K562 (cell line): ENCODE results near the gene CCDC97. TPM values are rescaled to one million over a fixed set of nuclear protein-coding genes. Genes with fewer than 3 reads are reported as not detected.

Experiments used
- ATAC-seq: fragments of 200-7000 bp; cut with Tn5 transposase; 3 replicates; pipeline ENCODE4 v1.9.1; 2020; ENCODE audit warnings: moderate library complexity
- BruUV-seq: library from RNA; stranded (reverse); fragments of 400-500 nt; replicated peaks from 2 replicates; lab custom pipeline; 2021; lab: Mats Ljungman, UMichigan
- CTCF ChIA-PET: fragments of 300-600 bp; formaldehyde crosslinking; extraction: SDS; loops from one replicate; lab custom pipeline; 2021; ENCODE audit warnings: low intra/inter-chr PET ratio; lab: Yijun Ruan, JAX
- POLR2A ChIA-PET: fragments of 300-600, 350-650 bp; sonication (Branson Sonifier 250); formaldehyde crosslinking; extraction: SDS; loops from one replicate; lab custom pipeline; 2021; ENCODE audit warnings: antibody characterized with exemption, inconsistent platforms; lab: Yijun Ruan, JAX
- DNase-seq, 4 experiments: peaks; one replicate each; pipeline versions ENCODE4 v3.0.0 to v3.0.0-alpha.2; 2011 to 2018; ENCODE audit warnings: low spot score in 3 of 4, mixed read lengths in 3 of 4; ENCODE audit errors: extremely low read depth in 1 of 4
- FAIRE-seq: peaks from 2 replicates; lab custom pipeline; 2011; peaks lifted over from hg19 to GRCh38; lab: Jason Lieb, UNC
- H2AFZ ChIP-seq: 2 replicates; pipeline ENCODE4 v1.6.0; 2011; ENCODE audit warnings: low read depth, low read length, control low read depth, inconsistent platforms
- H3K27ac ChIP-seq: fragments of 200-600 bp; 3 replicates; pipeline ENCODE4 v1.8.0; 2011; ENCODE audit warnings: low read depth, mild to moderate bottlenecking, control low read depth, inconsistent platforms, low read length, moderate library complexity, mixed read lengths; ENCODE audit errors: extremely low read depth
- H3K27me3 ChIP-seq, 2 experiments: fragments of 300-600 bp in 1 of 2; 2 replicates in 1 of 2; 3 replicates in 1 of 2; pipeline versions ENCODE4 v1.6.0 to v1.8.0; 2011; ENCODE audit warnings: inconsistent platforms in 2 of 2, low read length in 2 of 2, mild to moderate bottlenecking in 1 of 2, mixed read lengths in 1 of 2, moderate library complexity in 1 of 2; ENCODE audit not compliant: control insufficient read depth in 2 of 2, insufficient read depth in 2 of 2
- H3K36me3 ChIP-seq: fragments of 300-600 bp; 3 replicates; pipeline ENCODE4 v1.8.0; 2011; ENCODE audit warnings: mild to moderate bottlenecking, low read length, inconsistent platforms; ENCODE audit not compliant: control insufficient read depth, insufficient read depth
- H3K4me1 ChIP-seq, 2 experiments: fragments of 200-600 bp in 1 of 2; replicated peaks in 1 of 2; 2 replicates in 1 of 2; 3 replicates in 1 of 2; pipeline versions ENCODE4 v1.5.1 to v1.8.0; 2011; ENCODE audit warnings: inconsistent platforms in 2 of 2, low read length in 2 of 2, mild to moderate bottlenecking in 1 of 2, mixed read lengths in 1 of 2, moderate library complexity in 1 of 2; ENCODE audit not compliant: control insufficient read depth in 2 of 2, insufficient read depth in 2 of 2
- H3K4me2 ChIP-seq: 2 replicates; pipeline ENCODE4 v1.6.1; 2011; ENCODE audit warnings: low read length, control low read depth, inconsistent platforms, mixed read lengths; ENCODE audit not compliant: insufficient read depth
- H3K4me3 ChIP-seq: fragments of 200-600 bp; sonication (generic), shearing (Covaris generic); 2 replicates; pipeline ENCODE4 v1.5.1; 2016; ENCODE audit warnings: control low read depth, inconsistent platforms
- H3K79me2 ChIP-seq: fragments of 200-600 bp; 3 replicates; pipeline ENCODE4 v1.8.0; 2011; ENCODE audit warnings: low read length, inconsistent platforms; ENCODE audit not compliant: control insufficient read depth, insufficient read depth
- H3K9ac ChIP-seq, 2 experiments: 2 replicates each; pipeline versions ENCODE4 v1.6.0 to v1.6.1; 2011; ENCODE audit warnings: low read depth in 2 of 2, low read length in 2 of 2, control low read depth in 1 of 2, inconsistent platforms in 1 of 2, mild to moderate bottlenecking in 1 of 2, mixed read lengths in 1 of 2; ENCODE audit not compliant: insufficient read depth in 1 of 2
- H3K9me1 ChIP-seq: one replicate; pipeline ENCODE4 v1.6.0; 2011; ENCODE audit warnings: inconsistent platforms, mild to moderate bottlenecking, low read length, moderate library complexity; ENCODE audit not compliant: control insufficient read depth, insufficient read depth
- H3K9me3 ChIP-seq: replicated peaks from 2 replicates; pipeline ENCODE4 v1.5.1; 2011; ENCODE audit warnings: low read depth, low read length, inconsistent platforms; ENCODE audit not compliant: control insufficient read depth, insufficient read depth
- H4K20me1 ChIP-seq: replicated peaks from 2 replicates; pipeline ENCODE4 v1.6.1; 2011; ENCODE audit warnings: low read length, inconsistent platforms, mixed read lengths; ENCODE audit not compliant: control insufficient read depth, insufficient read depth
- E2F1 ChIP-seq: sonication (generic); formaldehyde crosslinking; IDR thresholded peaks from 2 replicates; pipeline ENCODE4 v1.8.1; 2023; ENCODE audit warnings: mild to moderate bottlenecking, missing genetic modification reagents, moderate library complexity
- FOXJ2 ChIP-seq: fragments of 200-800 bp; sonication (Bioruptor generic); IDR thresholded peaks from 2 replicates; pipeline ENCODE4 v1.6.1; 2016; ENCODE audit warnings: missing genetic modification characterization, missing compliant biosample characterization
- KLF13 ChIP-seq: fragments of 450-650 bp; IDR thresholded peaks from 2 replicates; pipeline ENCODE4 v1.6.1; 2016; ENCODE audit warnings: missing genetic modification characterization, low read depth, mild to moderate bottlenecking, missing compliant biosample characterization, moderate library complexity, borderline replicate concordance
- KLF6 ChIP-seq: fragments of 250-450 bp; sonication (Bioruptor Pico); IDR thresholded peaks from 2 replicates; pipeline ENCODE4 v1.4.0; 2020; ENCODE audit warnings: mild to moderate bottlenecking, moderate library complexity, borderline replicate concordance
- MTA3 ChIP-seq: fragments of 450-650 bp; formaldehyde crosslinking; IDR thresholded peaks from 2 replicates; pipeline ENCODE4 v1.6.1; 2017; ENCODE audit warnings: mild to moderate bottlenecking, borderline replicate concordance
- NEUROD1 ChIP-seq: fragments of 150-350 bp; IDR thresholded peaks from 2 replicates; pipeline ENCODE4 v1.6.1; 2014; ENCODE audit warnings: borderline replicate concordance, low read length, low read depth; ENCODE audit not compliant: partially characterized antibody
- POLR2H ChIP-seq: IDR thresholded peaks from 2 replicates; pipeline ENCODE4 v1.6.1; 2016; ENCODE audit warnings: missing genetic modification characterization, low read depth, mild to moderate bottlenecking, control low read depth, missing compliant biosample characterization, moderate library complexity
- PRPF4 ChIP-seq: fragments of 200-400 bp; formaldehyde crosslinking; IDR thresholded peaks from one replicate; pipeline ENCODE4 v1.6.1; 2017; ENCODE audit warnings: low read length, low read depth, mild to moderate bottlenecking; ENCODE audit not compliant: insufficient read depth, poor library complexity, severe bottlenecking
- SRSF1 ChIP-seq: fragments of 200-400 bp; formaldehyde crosslinking; IDR thresholded peaks from 2 replicates; pipeline ENCODE4 v1.6.1; 2017; ENCODE audit warnings: mild to moderate bottlenecking, low read depth, low read length, moderate library complexity
- ZNF609 ChIP-seq: sonication (generic); formaldehyde crosslinking; IDR thresholded peaks from 2 replicates; pipeline ENCODE4 v1.8.1; 2023; ENCODE audit warnings: missing genetic modification reagents, mild to moderate bottlenecking, borderline replicate concordance
- WGBS: fragments of 100-300 bp; shearing (Covaris generic); methylation state at CpG from one replicate; pipeline ENCODE4 v1.1.6; 2016; ENCODE audit warnings: low coverage, mixed read lengths; ENCODE audit not compliant: insufficient coverage; ENCODE audit errors: missing lambda C conversion rate; 5-methylcytosine and 5-hydroxymethylcytosine counted together
- in situ Hi-C: fragments of 300-500 bp; cut with MboI; formaldehyde crosslinking; loops from 4 replicates; pipeline ENCODE4 v1.15.0; 2018; ENCODE audit warnings: inconsistent platforms, mixed read lengths
- intact Hi-C: fragments of 100-400 bp; cut with micrococcal nuclease; formaldehyde crosslinking; loops from 2 replicates; pipeline ENCODE4 v1.14.2; 2022
- polyA plus RNA-seq, 8 experiments: library from polyadenylated mRNA; depleted of rRNA in 4 of 8; stranded (reverse) in 5 of 8; unstranded in 3 of 8; fragments of >200 nt; fragmentation: Nextera tagmentation in 2 of 8; fragmentation: Illumina TruSeq in 1 of 8; extraction: Ambion mirVana in 2 of 8; extraction: Trizol in 1 of 8; gene quantifications; 2 replicates each; pipeline versions ENCODE4 v1.2.1 to v1.2.3, GENCODE V29; 2011 to 2014; ENCODE audit warnings: inconsistent platforms in 1 of 8, missing spikeins in 1 of 8
- total RNA-seq, 7 experiments: library from RNA; depleted of rRNA in 6 of 7; stranded (reverse); fragments of >200 nt in 6 of 7; fragmentation: Illumina TruSeq in 2 of 7; extraction: Trizol in 2 of 7; gene quantifications; 2 replicates each; pipeline versions ENCODE4 v1.2.1 to v1.2.3, GENCODE V29; 2011 to 2021; ENCODE audit warnings: low replicate concordance in 1 of 7

CCDC97 gene
- total and polyA plus RNA-seq, 9 of the 15 experiments (the other 6 are each of a cell fraction or from before 2014, with no cell fraction given), result 0.60 to 16.5 (median 7.0) TPM

- Histone ChIP-seq H3K9ac (peak overlapping the region in 1 of 2 experiments; percentile 33; a peak in 1 of 4 replicates), H3K36me3 (peaks cover 4% of the 10 kb centered on the region; the same call in 2 of the 3 replicates), H3K9me1 (no peaks in the 10 kb centered on the region)
- no peak for FAIRE-seq
- intact Hi-C loops, result loop anchor here (10.0 kb wide), 1 partner anchor 73 kb away; the partner anchor contains the start of gene DMAC2
- no peak for TF ChIP-seq POLR2H
- no peak for TF ChIP-seq FOXJ2 (tag)
- no peak for TF ChIP-seq PRPF4
- TF ChIP-seq NEUROD1, result no peak
- no peak for TF ChIP-seq E2F1 (CRISPR knock-in tag)
- no peak for TF ChIP-seq KLF13 (tag)
- no peak for TF ChIP-seq KLF6
- TF ChIP-seq SRSF1, result no peak
- no peak for TF ChIP-seq MTA3
- no peak for TF ChIP-seq ZNF609
- TF ChIP-seq, all 486 proteins: peak for 0
- POLR2A ChIA-PET, result interaction anchor here (0.6 to 2.9 kb wide), 2 partner anchors 10 to 705 kb away, joined by 3 to 20 read pairs; partner anchors contain the start of gene TGFB1
- Histone ChIP-seq H4K20me1 (no peaks in the 10 kb centered on the region), H3K27ac (peak overlapping the region; percentile 17; the same call in 1 of the 3 replicates), H2AFZ (no peak overlapping the region), H3K4me3 (no peak overlapping the region), H3K4me1 (peaks cover 18 to 34% of the 10 kb centered on the region in 2 experiments), H3K4me2 (no peak overlapping the region), H3K9me3 (no peaks in the 10 kb centered on the region), H3K79me2 (peaks cover 33% of the 10 kb centered on the region), H3K27me3 (no peaks in the 10 kb centered on the region)
- no TSS peak for BruUV-seq
- DNase-seq (no peak), ATAC-seq (no peak)
- 37% methylated on average over 4 of the region's 10 CpGs for WGBS
- in situ Hi-C loops, result no loop called here
- CTCF ChIA-PET, result no interaction called here
Observed at GRCh38 chr19:41362143-41362847, 52.3 kb downstream of the CCDC97 start.
